Stimulated activated CD4-positive, alpha-beta T cell treated with anti-CD3 and anti-CD28 coated beads, TNF-alpha, amount 100 ng/mL, for 1 hour (primary cell): Measurements from ENCODE around the gene CATSPER4.
A peak's percentile ranks its signal among the peaks of the same experiment; 100 is the strongest.

Experiments
- DNase-seq, 3 donors: peaks; one replicate each; pipeline ENCODE4 v3.0.0-alpha.2; 2020; ENCODE audit warnings: low read depth in 3 of 3, low spot score in 1 of 3

Gene CATSPER4

GRCh38 chr1:26164036-26164860 is 26.2 kb upstream of the CATSPER4 start:
- peak in 2 of 3 donors; percentile 31 to 49 for DNase-seq

DNA sequence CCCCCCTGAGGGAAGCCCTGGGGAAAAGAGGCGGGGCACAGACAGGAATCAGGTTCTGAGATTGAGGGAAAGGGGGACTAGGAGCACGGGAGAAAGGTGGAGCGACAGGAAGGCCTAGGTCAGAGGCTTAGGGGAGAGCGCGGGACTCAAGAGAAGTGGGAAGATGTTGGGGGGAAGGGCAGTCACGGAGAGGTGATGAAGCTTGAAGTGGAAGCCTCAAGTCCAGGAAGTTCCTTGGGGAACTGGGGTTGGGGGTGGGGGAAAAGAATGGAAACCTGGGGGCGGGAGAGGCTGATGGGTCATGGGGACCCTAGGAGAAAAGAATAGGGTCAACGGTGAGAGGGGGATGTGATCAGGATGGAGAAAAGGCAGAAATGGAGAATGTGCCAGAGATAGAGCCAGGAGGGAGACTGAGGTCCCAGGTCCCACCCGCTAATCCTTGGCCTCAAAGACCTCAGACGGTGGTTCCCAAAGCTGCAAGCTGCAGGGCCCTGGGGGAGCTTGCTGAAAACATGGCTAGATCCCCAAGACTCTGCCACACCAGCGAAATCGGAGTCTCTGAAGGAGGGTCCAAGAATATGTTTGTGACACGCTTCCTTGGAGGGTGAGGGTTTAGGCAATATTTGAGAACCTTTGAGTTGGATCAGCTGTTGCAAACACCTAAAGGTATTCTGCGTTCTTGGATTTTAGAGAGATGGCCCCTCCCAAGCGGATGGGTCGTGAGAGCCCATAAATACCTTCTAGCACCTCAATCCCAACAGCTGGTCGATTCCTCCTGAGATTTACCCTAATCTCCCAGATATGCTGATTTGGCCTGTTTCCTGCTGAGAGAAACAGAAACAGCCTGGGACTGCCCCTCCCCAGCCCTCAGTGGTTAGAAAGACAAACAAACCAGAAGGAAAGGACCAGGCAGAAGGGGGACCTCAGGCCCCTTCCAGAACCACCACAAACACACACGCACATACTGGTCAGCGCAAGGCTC is 25.2 kb upstream of the CATSPER4 start:
- DNase-seq = no peak

GRCh38 chr1:26166719-26167281 is 23.6 kb upstream of the CATSPER4 start:
- DNase-seq = no peak

- no peak for DNase-seq
These were observed 21.8 kb upstream of the CATSPER4 start, which contains the start of gene C1orf232 for GRCh38 chr1:26168410-26169197. Gene C1orf232 (minus strand): TSS chr1:26168963. CDS start chr1:26168499, 464 bp downstream.

GRCh38 chr1:26169198-26169554 is 21.2 kb upstream of the CATSPER4 start:
- no peak for DNase-seq

- DNase-seq = peak; percentile 51 to 84 (median 70)
These were observed 20.5 kb upstream of the CATSPER4 start, which contains the start of gene ZNF593 for GRCh38 chr1:26169669-26170471. Gene ZNF593 (plus strand): TSS chr1:26169908. CDS start chr1:26169984, 76 bp downstream.

GRCh38 chr1:26170472-26170821 is 20.0 kb upstream of the CATSPER4 start:
- no peak for DNase-seq

DNA sequence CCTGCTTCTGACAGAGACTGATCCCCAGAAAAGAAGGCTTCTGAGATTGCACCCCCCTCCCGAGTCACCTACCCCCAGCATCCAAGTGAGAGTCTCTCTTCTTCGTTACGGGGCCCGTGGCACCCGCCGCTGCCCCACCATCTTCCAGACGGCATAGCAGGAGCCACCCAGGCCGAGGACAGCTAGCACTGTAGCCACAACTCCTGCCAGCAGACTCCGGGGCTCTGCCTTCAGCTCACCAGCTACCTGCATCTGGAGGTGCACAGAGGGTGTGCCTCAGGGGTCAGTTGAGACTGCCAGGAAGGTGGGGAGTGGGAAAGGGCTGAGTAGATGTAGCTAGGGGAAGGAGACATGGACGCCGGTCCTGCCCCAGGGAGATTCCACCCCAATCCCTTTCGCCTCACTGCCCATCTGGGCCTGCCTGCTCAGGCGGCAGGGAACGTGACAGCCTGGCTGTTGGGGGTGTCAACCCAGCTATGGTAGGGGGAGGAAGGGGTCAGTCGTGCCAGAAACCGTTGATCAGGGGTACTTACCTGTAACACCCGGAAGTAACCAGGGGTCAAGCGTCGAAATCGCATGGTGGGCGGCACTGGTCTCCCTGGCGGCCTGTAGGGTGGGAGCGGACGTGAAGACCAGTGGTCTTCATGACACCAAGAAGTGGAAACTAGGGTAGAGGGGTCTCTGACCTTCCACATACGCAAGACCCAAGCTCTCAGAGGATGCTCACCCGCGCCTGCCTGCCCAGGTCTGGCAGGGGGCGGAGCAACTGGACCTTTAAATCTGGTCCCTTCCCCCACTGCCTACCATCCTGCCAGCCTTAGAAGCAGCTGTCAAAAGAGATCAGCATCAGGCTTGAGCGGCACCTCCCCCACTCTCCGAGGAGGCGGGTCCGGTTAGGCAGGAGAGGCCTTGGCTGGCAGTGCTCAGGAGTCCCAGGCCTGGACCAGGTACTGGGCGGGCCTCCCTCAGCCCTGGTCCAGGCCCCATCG is 19.0 kb upstream of the CATSPER4 start, which contains the start of gene ZNF593OS:
Gene ZNF593OS, minus strand, starts transcription at position 749 of the 989 bp plus-strand sequence. Its CDS starts 171 bp downstream, at position 578.
- no peak for DNase-seq

DNA sequence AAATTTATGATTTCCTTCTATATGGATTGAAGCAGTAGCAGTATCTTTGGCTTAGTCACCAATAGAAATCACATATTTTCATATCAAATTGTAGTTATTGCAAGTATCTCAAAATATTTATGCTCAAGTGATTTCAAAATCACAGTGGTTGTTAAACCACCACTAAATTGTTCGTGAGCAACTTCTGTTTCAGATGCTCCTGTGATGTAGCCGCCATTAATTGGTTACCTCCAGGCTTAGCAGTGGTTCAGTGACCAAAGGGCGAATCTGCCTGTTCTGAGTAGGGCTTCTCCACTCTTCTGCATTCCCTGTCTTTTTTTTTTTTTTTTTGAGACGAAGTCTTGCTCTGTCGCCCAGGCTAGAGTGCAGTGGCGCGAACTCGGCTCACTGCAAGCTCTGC is 15.1 kb upstream of the CATSPER4 start:
- no peak for DNase-seq

GRCh38 chr1:26177182-26177684 is 13.2 kb upstream of the CATSPER4 start, which contains the start of gene CNKSR1:
Gene CNKSR1 (plus strand): TSS chr1:26177491. CDS start chr1:26177548, 57 bp downstream.
- no peak for DNase-seq

GRCh38 chr1:26180010-26180506 is 10.3 kb upstream of the CATSPER4 start:
- DNase-seq = no peak

DNA sequence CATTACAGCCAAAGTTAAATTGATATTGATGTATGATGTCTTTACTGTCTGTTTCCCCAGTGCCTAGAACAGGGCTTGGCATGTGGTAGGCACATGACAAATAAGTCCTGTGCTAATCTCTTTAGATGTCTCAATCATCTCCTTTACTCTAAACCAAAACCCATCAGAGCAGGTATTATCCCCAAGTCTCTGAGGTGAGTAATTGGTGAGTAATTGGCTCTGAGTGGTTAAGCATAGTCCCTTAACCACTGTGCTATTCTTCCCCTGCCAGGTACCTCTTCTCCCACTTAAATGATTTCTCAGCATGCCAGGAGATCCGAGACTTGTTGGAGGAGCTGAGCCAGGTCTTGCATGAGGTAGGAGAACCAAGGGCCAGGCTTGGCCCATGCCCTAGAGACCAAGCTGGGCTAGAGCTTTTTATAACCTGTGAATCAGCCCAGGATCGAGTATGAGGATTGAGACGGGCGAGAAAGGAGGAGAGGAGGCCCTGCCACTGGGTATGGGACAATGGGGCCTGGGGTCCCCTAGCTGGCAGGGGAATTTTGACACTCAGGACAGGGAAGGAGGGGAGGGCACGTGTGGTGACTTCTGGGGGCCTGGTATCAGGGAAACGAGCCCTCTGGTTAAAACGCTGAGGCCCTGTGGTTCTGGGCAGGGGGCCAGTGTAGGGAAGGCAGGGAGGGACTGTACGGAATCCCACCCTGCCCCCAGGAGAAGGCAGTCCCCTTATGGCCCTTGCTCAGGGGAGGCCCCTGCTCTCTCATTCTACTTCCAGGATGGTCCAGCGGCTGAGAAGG is 8.6 kb upstream of the CATSPER4 start:
- no peak for DNase-seq

GRCh38 chr1:26182383-26182696 is 8.1 kb upstream of the CATSPER4 start:
- DNase-seq = no peak

DNA sequence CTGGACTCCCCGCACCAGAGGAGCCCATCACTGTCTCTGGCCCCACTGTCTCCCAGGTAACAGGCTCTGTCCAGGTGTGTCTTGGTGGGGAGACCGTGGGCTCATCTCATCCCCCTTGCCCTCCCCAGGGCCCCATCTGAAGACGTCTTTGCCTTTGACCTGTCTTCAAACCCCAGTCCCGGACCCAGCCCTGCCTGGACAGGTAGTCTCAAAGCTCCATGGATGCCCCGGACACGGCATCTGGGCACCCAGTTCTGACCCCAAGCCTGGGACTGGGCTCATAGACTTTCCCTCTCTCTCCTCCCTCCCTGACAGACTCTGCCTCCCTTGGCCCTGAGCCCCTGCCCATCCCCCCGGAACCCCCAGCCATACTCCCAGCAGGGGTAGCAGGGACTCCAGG is 6.3 kb upstream of the CATSPER4 start:
- no peak for DNase-seq

DNA sequence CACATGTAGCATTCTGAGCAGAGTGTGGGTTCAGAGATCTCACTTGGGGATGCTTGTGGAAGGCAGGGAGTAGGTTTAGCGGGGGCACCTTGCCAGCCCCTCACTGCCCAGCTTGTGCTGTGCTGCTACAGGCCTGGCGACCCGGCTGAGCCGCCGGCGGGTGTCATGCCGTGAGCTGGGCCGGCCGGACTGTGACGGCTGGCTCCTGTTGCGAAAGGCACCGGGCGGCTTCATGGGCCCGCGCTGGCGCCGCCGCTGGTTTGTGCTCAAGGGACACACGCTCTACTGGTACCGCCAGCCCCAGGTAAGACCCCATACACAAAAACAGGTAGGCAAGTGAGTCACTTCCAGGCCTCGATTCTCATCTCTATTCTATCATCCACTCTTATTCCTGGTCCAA is 5.5 kb upstream of the CATSPER4 start:
- DNase-seq = no peak

- DNase-seq = no peak
These were observed 2.5 kb upstream of the CATSPER4 start for GRCh38 chr1:26187882-26188281.

GRCh38 chr1:26188477-26188876 is 1.9 kb upstream of the CATSPER4 start:
- DNase-seq = no peak
